ENCODE data around the gene IQCB1.
"Not testable (repeated sequence)": the region's sequence is repeated elsewhere in the genome, so short reads cannot be mapped to it uniquely, and the experiment has no call there.

The IQCB1 gene

GRCh38 chr3:121809249-121809648 is 25.6 kb downstream of the IQCB1 start:
- no peak for DNase-seq (ENCODE audit: low spot score)

DNA sequence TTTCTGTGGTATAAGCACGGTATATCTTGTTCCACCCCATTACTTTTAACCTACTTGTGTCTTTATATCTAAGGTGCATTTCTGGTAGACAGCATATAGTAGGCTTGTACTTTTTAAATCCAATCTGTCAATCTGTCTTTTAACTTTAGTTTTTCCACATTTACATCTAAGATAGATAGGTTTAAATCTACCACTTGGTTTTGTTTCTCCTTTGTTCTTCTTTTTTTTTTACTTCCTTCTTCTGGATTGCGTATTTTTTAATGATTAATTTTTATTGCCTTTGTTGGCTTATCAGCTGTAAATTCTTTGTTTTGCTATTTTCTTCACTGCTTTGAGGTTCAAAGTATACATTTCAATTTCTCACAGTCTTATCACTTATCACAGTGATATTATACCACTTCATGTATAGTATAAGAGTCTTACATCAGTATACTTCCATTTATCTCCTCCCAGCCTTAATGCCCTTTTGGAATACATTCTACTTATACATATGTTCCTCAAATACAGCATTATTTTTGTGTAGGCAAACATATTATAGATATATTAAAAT is 31.0 kb downstream of the IQCB1 start:
- no peak for DNase-seq (ENCODE audit: low spot score)

DNA sequence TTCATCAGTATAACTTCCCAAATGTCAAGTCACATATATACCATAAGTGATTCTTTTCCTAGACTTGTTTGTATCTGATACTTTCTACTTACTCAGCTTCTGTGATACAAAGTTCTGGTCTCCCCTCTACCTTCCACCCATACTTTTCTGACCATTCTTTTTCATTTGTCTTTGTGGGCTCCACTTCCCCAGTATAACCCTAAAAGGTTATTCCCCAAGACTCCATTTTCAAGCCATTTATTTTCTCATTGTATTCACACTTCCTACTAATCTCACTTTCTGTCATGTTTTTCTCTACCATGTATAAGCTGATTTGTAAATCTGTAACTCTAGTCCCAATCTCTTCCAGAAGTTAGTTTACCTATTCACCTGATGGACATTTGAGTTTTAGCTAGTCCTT is 34.0 kb downstream of the IQCB1 start:
- DNase-seq (ENCODE audit: low spot score) = no peak

DNA sequence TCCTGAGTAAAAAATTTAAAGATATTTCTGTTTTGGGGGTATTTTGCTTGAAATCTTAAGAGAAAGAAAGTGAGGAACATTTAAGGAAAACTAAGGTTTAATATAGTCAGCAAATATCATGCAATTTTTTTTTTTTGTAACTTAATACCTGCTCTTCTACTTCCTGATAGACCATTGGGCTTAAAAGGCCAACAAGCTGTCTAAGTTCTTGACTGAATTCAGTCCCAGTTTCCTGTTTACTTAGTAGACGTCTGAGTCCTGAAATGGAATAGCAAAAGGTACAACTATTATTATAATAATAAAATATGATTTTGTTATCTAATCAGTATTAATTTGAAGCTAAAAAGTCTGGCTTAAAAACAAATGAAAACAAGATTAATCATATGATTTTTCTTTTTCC is 37.9 kb downstream of the IQCB1 start:
- no peak for DNase-seq (ENCODE audit: low spot score)

- DNase-seq (ENCODE audit: low spot score) = no peak
These were observed 40.4 kb downstream of the IQCB1 start for GRCh38 chr3:121794264-121794983.

DNA sequence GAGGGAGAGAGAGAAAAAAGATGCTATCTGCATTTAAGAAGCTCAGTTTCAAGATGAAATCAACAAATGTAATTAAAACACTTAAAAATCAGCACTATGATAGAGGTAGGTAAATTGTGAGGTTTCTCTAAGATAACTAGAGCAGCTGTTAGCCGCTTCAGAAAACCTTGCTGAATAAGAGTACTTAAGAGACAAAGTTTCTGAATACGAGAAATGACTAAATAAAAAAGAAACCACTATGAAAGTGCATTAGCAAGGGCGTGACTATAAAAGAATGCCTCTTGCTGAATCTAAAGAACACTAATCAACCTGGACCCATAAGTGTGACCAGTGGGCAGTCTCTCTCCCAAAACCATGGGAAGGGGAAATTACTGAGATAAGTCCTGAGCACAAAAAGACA is 41.8 kb downstream of the IQCB1 start:
- no peak for DNase-seq (ENCODE audit: low spot score)

GRCh38 chr3:121786485-121786884 is 48.4 kb downstream of the IQCB1 start:
- DNase-seq (ENCODE audit: low spot score) = no peak

GRCh38 chr3:121782784-121783183 is 52.1 kb downstream of the IQCB1 start:
- DNase-seq (ENCODE audit: low spot score) = not testable (repeated sequence)

DNA sequence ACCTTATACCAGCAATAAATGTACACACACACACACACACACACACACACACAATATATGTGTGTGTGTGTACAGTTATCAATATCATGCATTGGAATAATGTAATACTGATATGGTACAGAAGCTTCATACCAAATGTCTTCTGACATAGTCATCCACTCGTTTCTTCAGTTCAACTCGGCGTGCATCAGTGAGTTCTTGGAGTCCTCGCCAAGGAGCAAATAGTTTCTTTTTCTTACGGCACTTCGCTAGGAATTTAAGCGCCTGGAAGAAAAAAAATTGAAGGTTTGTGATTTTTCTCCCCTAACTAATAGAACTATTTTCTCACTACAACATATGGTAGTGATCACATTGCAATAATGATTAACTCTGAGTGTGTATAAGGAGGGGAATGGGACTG is 53.2 kb downstream of the IQCB1 start:
- no peak for DNase-seq (ENCODE audit: low spot score)

- not testable (repeated sequence) for DNase-seq (ENCODE audit: low spot score)
These were observed 59.8 kb downstream of the IQCB1 start for GRCh38 chr3:121775095-121775494.

GRCh38 chr3:121769246-121769645 is 65.6 kb downstream of the IQCB1 start:
- no peak for DNase-seq (ENCODE audit: low spot score)

DNA sequence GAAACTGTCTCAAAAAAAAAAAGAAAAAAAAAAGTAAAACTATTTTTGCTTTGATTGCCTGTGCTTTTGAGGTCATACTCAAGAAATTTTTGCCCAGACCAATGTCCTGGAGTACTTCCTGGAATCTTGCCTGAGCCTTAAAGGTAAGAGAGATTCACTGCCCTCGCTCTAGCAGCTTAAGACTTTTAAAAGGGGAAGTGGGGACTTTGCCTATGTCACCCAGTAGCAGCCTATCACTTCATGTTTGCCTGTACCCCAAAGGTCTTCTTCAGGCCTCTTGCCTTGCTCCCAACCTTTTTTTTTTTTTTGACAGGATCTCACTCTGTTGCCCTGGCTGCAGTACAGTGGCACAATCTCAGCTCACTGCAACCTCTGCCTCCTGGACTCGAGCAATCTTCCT is 66.4 kb downstream of the IQCB1 start:
- DNase-seq (ENCODE audit: low spot score) = no peak

- no peak for DNase-seq (ENCODE audit: low spot score)
These were observed 75.2 kb downstream of the IQCB1 start for GRCh38 chr3:121759541-121760202.

- DNase-seq (ENCODE audit: low spot score) = no peak
These were observed 76.0 kb downstream of the IQCB1 start for GRCh38 chr3:121758727-121759450.

GRCh38 chr3:121757812-121758545 is 76.9 kb downstream of the IQCB1 start:
- DNase-seq (ENCODE audit: low spot score) = no peak

DNA sequence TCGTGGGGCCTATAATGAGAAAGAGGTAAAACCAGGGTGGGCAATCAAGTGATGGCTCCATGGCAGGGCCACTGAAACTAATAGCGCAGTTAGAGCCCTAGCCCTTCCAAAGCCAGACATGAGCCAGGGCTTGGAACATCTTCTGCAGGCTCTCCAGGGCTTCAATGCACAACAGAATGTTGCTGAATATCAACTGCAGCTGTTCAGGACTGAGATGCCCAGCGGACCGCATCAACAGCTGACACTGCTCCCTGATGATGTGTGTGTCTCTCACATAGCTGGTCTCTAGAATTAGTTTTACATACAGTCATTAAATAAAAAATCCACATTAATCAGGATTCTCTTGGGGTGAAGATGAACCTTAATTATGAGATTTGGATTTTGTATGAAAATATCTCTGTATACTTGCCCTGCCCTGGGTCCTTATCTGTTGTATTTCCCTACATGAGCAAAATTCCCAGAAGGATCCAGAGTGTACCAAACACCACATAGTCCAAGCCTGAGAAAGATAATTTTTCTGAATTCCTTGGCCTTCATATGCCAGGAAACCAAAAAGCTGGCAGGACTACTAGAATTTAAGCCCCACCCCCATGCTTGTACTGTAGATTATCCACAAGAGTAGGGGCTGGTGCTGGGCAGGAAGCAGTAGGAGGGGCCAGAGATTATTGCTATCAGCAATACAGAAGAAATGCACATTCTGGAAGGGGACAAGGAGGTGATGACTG is 77.6 kb downstream of the IQCB1 start:
- no peak for DNase-seq (ENCODE audit: low spot score)

DNA sequence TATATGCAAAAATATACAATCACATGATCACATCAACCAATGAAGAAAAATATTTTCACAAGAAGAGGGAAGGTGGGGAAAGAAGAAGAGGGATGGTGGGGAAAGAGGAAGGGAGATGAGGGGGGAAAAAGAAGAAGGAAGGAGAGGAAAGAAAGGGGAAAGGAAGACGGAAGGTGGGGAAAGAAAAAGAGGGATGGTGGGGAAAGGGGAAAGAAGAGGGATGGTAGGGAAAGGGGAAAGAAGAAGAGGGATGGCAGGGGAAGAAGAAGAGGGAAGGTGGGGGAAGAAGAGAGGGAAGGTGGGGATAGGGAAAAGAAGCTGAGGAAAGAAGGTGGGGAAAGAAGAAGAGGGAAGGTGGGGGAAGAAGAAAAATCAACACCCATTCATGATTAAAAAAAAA is 82.1 kb downstream of the IQCB1 start:
- no peak for DNase-seq (ENCODE audit: low spot score)

DNA sequence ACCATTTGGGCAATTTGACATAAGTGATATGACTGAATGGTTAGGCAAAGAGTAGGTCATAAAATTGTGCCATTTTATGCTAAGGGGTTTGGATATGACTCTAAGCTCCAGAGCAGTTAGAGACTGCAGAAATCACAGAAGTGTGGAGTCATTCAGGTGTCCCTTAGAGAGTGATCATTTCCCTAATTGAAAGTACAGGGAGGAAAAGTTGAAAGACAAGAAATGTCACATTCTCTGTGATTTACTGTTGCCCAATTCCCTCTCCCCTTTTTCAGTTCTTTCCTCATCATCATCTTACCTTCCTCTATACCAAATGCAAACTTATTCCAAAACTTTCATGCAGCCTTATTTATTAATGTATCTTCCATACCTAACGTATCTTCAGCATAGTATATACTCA is 82.6 kb downstream of the IQCB1 start:
- DNase-seq (ENCODE audit: low spot score) = no peak

DNA sequence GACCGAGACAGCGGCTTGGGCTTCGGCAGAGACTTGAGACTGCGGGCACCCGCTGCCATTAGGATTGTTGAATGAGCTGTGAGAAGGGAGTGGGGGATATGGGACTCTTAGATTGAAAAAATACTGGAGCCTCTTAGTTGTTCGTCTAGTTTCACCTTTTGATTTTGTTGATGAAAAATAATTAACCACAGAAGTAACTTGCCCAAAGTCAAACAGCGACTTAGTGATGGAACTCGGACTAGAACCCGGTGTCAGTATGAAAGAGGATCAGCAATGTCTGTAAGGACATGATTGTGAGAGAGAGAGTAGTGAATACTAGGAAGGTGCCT is 84.8 kb downstream of the IQCB1 start:
- DNase-seq (ENCODE audit: low spot score) = no peak

- peak; percentile 100 for DNase-seq (ENCODE audit: low spot score)
These were observed 85.4 kb downstream of the IQCB1 start, which contains the start of gene GOLGB1 for GRCh38 chr3:121749276-121750086. Gene GOLGB1, minus strand, starts transcription at chr3:121749741. Its CDS starts 18,770 bp downstream, at chr3:121730971.
